B cell (primary cell): Measurements from ENCODE around the gene PCDH9. TPM values are rescaled to one million over a fixed set of nuclear protein-coding genes. Genes with fewer than 3 reads are reported as not detected.

Source experiments
- ATAC-seq: fragments of 200-7000 bp; cut with Tn5 transposase; one replicate; pipeline ENCODE4 v1.10.0; 2021; ENCODE audit warnings: low read depth, mild to moderate bottlenecking, moderate number of reproducible peaks, moderate library complexity
- CTCF ChIA-PET: fragments of 350-600 bp; sonication (Branson Sonifier 250); formaldehyde crosslinking; loops from one replicate; lab custom pipeline; 2021; ENCODE audit warnings: antibody characterized with exemption, inconsistent platforms; lab: Charles Lee
- POLR2A ChIA-PET: fragments of 350-600 bp; sonication (Branson Sonifier 250); formaldehyde crosslinking; loops from one replicate; lab custom pipeline; 2021; ENCODE audit warnings: antibody characterized with exemption; lab: Charles Lee
- DNase-seq: peaks from one replicate; pipeline ENCODE4 v3.0.0; 2013
- H2AFZ ChIP-seq: 2 replicates; pipeline ENCODE4 v1.6.1; 2012; ENCODE audit warnings: mild to moderate bottlenecking, low read depth, low read length; ENCODE audit not compliant: insufficient read depth, poor library complexity, severe bottlenecking
- H3K27ac ChIP-seq, 2 donors: 1 replicate in 1 of 2; 2 replicates in 1 of 2; pipeline ENCODE4 v1.5.1; 2012 to 2013; ENCODE audit warnings: low read length in 2 of 2, mild to moderate bottlenecking in 2 of 2, moderate library complexity in 1 of 2
- H3K27me3 ChIP-seq, 4 experiments: fragments of 200-600 bp in 1 of 4; sonication (generic) in 1 of 4; replicated peaks in 1 of 4; 1 replicate in 2 of 4; 2 replicates in 2 of 4; pipeline versions ENCODE4 v1.6.1 to v1.7.0; 2013 to 2016; ENCODE audit warnings: low read length in 3 of 4, mild to moderate bottlenecking in 2 of 4, mixed read lengths in 1 of 4, moderate library complexity in 1 of 4; ENCODE audit not compliant: insufficient read depth in 4 of 4, control insufficient read depth in 3 of 4; ENCODE audit errors: control extremely low read depth in 1 of 4
- H3K36me3 ChIP-seq, 2 experiments: replicated peaks in 1 of 2; 1 replicate in 1 of 2; 2 replicates in 1 of 2; pipeline versions ENCODE4 v1.6.1 to v1.7.1; 2013; ENCODE audit warnings: low read length in 1 of 2; ENCODE audit not compliant: insufficient read depth in 2 of 2, control insufficient read depth in 1 of 2; ENCODE audit errors: control extremely low read depth in 1 of 2, extremely low read depth in 1 of 2
- H3K4me1 ChIP-seq, 2 donors: fragments of 200-600 bp in 1 of 2; sonication (generic) in 1 of 2; 1 replicate in 1 of 2; 2 replicates in 1 of 2; pipeline versions ENCODE4 v1.5.1 to v1.6.1; 2013 to 2017; ENCODE audit warnings: low read length in 2 of 2; ENCODE audit not compliant: control insufficient read depth in 2 of 2, insufficient read depth in 2 of 2
- H3K4me2 ChIP-seq: replicated peaks from 2 replicates; pipeline ENCODE3; 2012; ENCODE audit warnings: mild to moderate bottlenecking, low read depth, low read length; ENCODE audit not compliant: poor library complexity, severe bottlenecking
- H3K4me3 ChIP-seq, 5 experiments: fragments of 200-600 bp in 1 of 5; sonication (generic) in 1 of 5; 1 replicate in 3 of 5; 2 replicates in 2 of 5; pipeline versions ENCODE4 v1.5.1 to v1.7.0; 2011 to 2016; ENCODE audit warnings: low read length in 4 of 5, mild to moderate bottlenecking in 4 of 5, low read depth in 2 of 5, control low read depth in 1 of 5, moderate library complexity in 1 of 5; ENCODE audit not compliant: insufficient read depth in 1 of 5; ENCODE audit errors: control extremely low read depth in 1 of 5, extremely low read depth in 1 of 5
- H3K79me2 ChIP-seq: fragments of 200-600 bp; sonication (generic); one replicate; pipeline ENCODE4 v1.6.0; 2016; ENCODE audit warnings: low read length; ENCODE audit not compliant: control insufficient read depth, insufficient read depth
- H3K9ac ChIP-seq: fragments of 200-600 bp; sonication (generic); 2 replicates; pipeline ENCODE4 v1.6.1; 2017; ENCODE audit warnings: mild to moderate bottlenecking, low read length, moderate library complexity
- H3K9me3 ChIP-seq, 3 donors: one replicate each; pipeline versions ENCODE4 v1.6.1 to v1.7.1; 2013; ENCODE audit warnings: low read length in 2 of 3; ENCODE audit not compliant: control insufficient read depth in 2 of 3, insufficient read depth in 1 of 3; ENCODE audit errors: control extremely low read depth in 1 of 3
- H4K20me1 ChIP-seq: 2 replicates; pipeline ENCODE4 v1.6.0; 2012; ENCODE audit warnings: mild to moderate bottlenecking, low read length; ENCODE audit not compliant: insufficient read depth, control insufficient read depth, poor library complexity, severe bottlenecking
- H3K27ac Mint-ChIP-seq: one replicate; pipeline ENCODE4 v1.8.0; 2021; ENCODE audit warnings: mixed read lengths
- H3K27me3 Mint-ChIP-seq: one replicate; pipeline ENCODE4 v1.8.0; 2021; ENCODE audit warnings: mixed read lengths
- H3K4me1 Mint-ChIP-seq: one replicate; pipeline ENCODE4 v1.8.0; 2021; ENCODE audit warnings: mixed read lengths
- H3K4me3 Mint-ChIP-seq: one replicate; pipeline ENCODE4 v1.8.0; 2021; ENCODE audit warnings: mixed read lengths
- H3K9me3 Mint-ChIP-seq: one replicate; pipeline ENCODE4 v1.8.0; 2022; ENCODE audit warnings: mixed read lengths; ENCODE audit not compliant: insufficient read depth
- EZH2 ChIP-seq: IDR thresholded peaks from 2 replicates; pipeline ENCODE4 v1.6.1; 2012; ENCODE audit warnings: borderline replicate concordance, low read depth, mild to moderate bottlenecking, moderate library complexity, low read length; ENCODE audit not compliant: insufficient read depth, poor library complexity, severe bottlenecking
- WGBS: methylation state at CpG from one replicate; pipeline ENCODE4 v1.1.5; 2013; ENCODE audit warnings: missing lambda C conversion rate; ENCODE audit not compliant: insufficient coverage; 5-methylcytosine and 5-hydroxymethylcytosine counted together
- intact Hi-C: fragments of 100-400 bp; cut with micrococcal nuclease; formaldehyde crosslinking; loops from one replicate; pipeline ENCODE4 v1.10.0; 2022
- polyA plus RNA-seq: library from polyadenylated mRNA; depleted of rRNA; stranded (reverse); fragments of >200 nt; gene quantifications from 2 replicates; pipeline ENCODE4 v1.2.3, GENCODE V29; 2012
- total RNA-seq, 2 donors: library from RNA; stranded (reverse); fragments of 120-200 nt in 1 of 2; gene quantifications; 1 replicate in 1 of 2; 2 replicates in 1 of 2; pipeline versions ENCODE4 v1.2.3 to v1.2.4, GENCODE V29; 2013 to 2022
- TF ChIP-seq, protein P1 (sequence below): fragments of 200-600 bp; IDR thresholded peaks from one replicate; pipeline ENCODE4 v1.8.0; 2022; ENCODE audit warnings: antibody characterized with exemption, mild to moderate bottlenecking

Gene PCDH9
- total and polyA plus RNA-seq, 2 donors (not counting 1 experiment from before 2014, with no cell fraction given) = 13.1 to 21.8 TPM

DNA sequence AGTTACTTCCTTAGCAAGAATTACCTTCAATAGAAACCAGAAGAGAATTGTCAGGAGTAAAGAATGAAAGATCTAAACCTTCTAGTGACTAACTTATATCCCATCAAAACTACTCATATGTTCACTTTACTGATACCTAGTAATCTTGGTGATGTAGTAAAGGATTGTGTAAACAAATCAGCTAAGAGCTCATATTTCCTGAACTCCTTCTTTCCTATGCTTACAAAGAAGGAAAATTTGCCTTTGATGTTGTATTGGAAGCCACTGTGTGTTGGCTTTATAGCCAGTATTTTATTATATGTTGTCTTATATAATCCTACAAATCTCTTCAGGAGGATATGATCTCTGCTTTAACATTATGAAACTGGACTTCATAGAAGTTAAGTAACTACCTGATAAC is 671.0 kb downstream of the PCDH9 start:
- Histone ChIP-seq H3K27ac (no peak overlapping the region), H2AFZ (no peak overlapping the region), H4K20me1 (no peaks in the 10 kb centered on the region), H3K9ac (no peak overlapping the region), H3K4me2 (no peak overlapping the region), H3K36me3 (no peaks in the 10 kb centered on the region), H3K4me1 (no peaks in the 10 kb centered on the region), H3K27me3 (no peaks in the 10 kb centered on the region), H3K79me2 (no peaks in the 10 kb centered on the region), H3K9me3 (peaks cover 0 to 5% (median 0%) of the 10 kb centered on the region in 3 donors), H3K4me3 (no peak overlapping the region)
- Mint-ChIP-seq H3K4me3 (no peak overlapping the region), H3K27me3 (no peaks in the 10 kb centered on the region), H3K27ac (no peak overlapping the region), H3K9me3 (peaks cover 4% of the 10 kb centered on the region), H3K4me1 (no peaks in the 10 kb centered on the region)
- intact Hi-C loops = no loop called here
- ChIA-PET CTCF (no interaction called here), POLR2A (no interaction called here)
- TF ChIP-seq, protein P1, sequence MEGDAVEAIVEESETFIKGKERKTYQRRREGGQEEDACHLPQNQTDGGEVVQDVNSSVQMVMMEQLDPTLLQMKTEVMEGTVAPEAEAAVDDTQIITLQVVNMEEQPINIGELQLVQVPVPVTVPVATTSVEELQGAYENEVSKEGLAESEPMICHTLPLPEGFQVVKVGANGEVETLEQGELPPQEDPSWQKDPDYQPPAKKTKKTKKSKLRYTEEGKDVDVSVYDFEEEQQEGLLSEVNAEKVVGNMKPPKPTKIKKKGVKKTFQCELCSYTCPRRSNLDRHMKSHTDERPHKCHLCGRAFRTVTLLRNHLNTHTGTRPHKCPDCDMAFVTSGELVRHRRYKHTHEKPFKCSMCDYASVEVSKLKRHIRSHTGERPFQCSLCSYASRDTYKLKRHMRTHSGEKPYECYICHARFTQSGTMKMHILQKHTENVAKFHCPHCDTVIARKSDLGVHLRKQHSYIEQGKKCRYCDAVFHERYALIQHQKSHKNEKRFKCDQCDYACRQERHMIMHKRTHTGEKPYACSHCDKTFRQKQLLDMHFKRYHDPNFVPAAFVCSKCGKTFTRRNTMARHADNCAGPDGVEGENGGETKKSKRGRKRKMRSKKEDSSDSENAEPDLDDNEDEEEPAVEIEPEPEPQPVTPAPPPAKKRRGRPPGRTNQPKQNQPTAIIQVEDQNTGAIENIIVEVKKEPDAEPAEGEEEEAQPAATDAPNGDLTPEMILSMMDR = no peak
- no peak for TF ChIP-seq EZH2
- ATAC-seq (no peak), DNase-seq (no peak)

DNA sequence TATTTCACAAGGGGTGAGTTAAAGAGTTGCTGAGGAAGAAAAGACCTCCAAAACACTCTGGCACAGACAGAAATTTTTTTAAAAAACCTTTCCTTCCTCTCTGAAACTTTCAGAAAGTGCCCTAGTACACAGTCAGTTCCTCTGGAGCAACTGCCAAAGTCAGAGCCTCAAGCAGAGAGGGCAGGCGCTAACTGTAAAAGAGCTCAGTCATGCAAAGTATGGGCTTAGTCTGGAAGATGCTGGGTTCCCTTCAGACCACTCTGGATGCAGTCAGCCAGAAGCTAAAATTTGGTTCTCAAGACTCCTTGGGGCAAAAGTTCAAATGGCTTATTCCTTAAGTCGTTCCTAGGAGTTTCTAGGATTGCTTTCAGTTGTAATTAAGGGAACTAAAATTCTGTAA is 671.6 kb downstream of the PCDH9 start:
- H2AFZ ChIP-seq = no peak overlapping the region

More for the DNA sequence above, 671.6 kb downstream of the PCDH9 start:
- 68% methylated on average over 2 of the region's 2 CpGs for WGBS
- Histone ChIP-seq H3K27me3 (no peaks in the 10 kb centered on the region), H3K4me3 (no peak overlapping the region), H3K9me3 (peaks cover 0 to 5% (median 0%) of the 10 kb centered on the region in 3 donors), H4K20me1 (no peaks in the 10 kb centered on the region), H3K4me1 (no peaks in the 10 kb centered on the region), H3K27ac (no peak overlapping the region), H3K4me2 (no peak overlapping the region), H3K9ac (no peak overlapping the region), H3K36me3 (no peaks in the 10 kb centered on the region), H3K79me2 (no peaks in the 10 kb centered on the region)
- H3K27ac Mint-ChIP-seq = no peak overlapping the region
- no peaks in the 10 kb centered on the region for H3K27me3 Mint-ChIP-seq
- TF ChIP-seq, protein P1 = no peak
- no peak for TF ChIP-seq EZH2
- intact Hi-C loops = no loop called here
- CTCF ChIA-PET = no interaction called here
- H3K9me3 Mint-ChIP-seq = peaks cover 4% of the 10 kb centered on the region
- POLR2A ChIA-PET = no interaction called here
- no peak for DNase-seq
- ATAC-seq = no peak
- H3K4me1 Mint-ChIP-seq = no peaks in the 10 kb centered on the region
- no peak overlapping the region for H3K4me3 Mint-ChIP-seq
